Activated T-cell treated with anti-CD3 and anti-CD28 coated beads for 24 hours (primary cell): Measurements from ENCODE around the gene GHRHR.

Experiments
- DNase-seq: peaks from one replicate; pipeline ENCODE4 v3.0.0-alpha.2; 2020; ENCODE audit warnings: low read depth

GHRHR gene

DNA sequence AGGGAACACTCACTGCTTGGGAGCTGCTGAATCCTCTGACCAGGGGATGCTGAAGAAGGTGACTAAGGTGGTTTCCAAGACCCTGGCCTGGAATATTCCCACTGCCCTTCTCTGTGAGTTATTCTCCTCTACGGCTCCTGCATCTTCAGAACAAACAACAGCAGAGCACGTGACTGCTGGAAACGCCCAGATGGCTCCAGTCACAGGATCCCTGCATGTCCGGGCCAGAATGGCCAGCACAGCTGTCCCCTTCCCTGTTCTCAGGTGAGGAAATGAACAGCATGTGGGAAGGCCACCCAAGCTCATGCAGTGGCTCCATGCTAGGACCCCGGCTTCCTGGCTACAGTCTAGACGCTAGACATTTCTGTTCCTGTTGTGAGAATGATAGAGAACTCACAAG lies 43.1 kb downstream of the GHRHR start:
- DNase-seq, result no peak

DNA sequence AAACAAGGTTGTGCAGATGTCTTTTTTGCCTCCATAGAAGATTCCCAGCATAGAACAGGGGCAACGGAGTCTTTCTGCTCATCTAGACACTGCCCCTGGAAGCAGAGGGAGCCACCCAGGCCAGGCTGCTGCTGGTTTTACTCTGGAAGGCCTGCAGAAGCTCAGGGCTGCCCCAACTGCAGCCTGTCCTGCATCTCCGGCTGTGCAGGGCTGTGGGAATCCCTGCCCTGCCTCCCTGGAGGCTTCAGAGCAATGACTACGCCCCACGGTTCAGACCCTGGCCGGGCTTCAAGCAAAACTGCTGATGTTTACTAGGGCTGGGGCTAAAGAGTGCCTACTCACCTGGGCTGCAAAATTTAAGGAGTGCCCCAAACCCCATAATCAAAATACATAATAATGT lies 43.9 kb downstream of the GHRHR start:
- DNase-seq, result no peak

DNA sequence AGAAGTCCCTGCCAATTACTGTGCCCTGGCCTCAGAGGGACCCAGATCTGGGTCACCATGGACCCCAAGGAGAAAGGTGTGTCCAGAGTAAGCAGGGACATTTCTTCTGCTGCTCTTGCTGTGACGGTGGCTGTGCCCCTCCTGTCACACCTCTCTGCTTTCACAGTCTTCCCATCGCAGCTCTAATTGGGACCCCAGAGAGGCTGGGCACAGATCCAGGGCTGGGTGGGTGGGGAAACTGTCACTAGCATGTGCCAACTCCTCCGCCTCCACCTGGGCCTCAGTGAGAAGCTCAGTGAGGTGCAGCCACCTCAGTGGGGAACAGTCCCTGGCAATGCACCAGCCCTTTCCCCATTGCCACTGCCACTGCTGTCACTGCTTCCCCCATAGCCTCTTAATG lies 51.1 kb downstream of the GHRHR start:
- no peak for DNase-seq

DNA sequence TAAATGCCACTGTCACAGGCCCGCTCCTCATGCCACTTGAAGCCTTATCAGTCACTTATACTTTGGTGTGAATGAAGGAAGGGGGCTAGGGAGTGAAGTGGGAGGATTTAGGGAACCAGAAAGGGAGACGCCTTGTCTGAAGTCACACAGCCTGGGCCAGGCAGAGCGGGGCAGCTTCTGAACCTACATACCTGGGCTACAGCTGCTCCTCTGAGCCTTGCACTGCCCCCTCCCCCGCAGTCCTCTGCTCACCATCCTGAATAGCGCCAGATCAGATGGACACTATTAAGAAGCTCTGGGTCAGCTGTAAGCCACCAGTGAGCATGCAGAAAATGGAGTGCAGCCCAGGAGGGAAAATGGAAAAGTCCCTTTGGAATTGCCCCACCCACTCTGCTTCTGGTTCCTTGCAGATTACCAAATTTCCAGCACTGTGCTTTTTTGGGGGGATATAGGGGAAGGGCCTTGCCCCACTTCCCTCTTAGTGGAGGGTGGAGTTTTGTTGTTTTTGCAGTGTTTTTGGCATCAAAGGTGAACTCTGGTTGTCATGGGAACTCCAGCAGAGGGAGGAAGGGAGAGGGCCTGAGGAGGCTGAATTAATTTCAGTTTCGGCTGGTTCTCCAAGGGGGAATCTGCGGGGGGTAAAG lies 53.4 kb downstream of the GHRHR start:
- no peak for DNase-seq

DNA sequence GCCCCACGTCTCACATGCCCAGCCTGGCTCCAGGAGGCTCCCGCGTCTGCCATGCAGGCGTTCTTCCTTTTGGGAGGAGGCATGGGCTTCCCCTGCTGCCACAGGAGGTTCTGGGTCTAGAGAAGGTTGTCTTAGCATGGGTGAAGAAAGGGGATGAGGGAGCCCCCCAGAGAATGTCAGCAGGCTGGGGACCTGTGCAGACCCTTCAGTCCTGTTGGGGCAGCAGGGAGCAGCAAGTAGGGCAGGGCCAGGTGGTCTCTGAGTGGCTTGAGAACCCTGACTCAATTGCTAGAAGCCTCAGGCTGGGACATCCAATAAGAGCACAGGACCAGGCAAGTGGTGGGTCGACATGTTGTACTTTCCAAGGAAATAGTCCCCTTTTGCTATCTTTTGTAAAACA lies 54.0 kb downstream of the GHRHR start:
- no peak for DNase-seq

DNA sequence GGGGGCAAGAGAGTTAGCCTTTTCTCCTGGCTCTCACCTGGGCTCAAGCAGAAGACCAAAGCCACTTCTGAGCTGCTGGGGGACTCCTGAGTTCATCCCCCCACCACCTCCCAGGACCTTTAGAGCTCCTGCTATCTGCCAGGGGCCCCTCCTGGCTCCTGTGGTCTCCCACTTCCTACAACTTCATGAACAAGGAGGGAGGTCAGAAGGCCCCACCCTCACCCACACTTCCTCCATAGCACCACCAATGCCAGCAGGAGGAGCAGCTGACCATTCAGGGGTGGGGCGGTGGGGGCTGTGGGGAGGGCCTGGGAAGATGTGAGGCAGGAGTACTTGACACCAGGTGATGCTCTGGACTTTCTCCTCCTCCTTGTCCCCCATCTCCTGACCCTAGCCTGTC lies 55.8 kb downstream of the GHRHR start:
- no peak for DNase-seq

DNA sequence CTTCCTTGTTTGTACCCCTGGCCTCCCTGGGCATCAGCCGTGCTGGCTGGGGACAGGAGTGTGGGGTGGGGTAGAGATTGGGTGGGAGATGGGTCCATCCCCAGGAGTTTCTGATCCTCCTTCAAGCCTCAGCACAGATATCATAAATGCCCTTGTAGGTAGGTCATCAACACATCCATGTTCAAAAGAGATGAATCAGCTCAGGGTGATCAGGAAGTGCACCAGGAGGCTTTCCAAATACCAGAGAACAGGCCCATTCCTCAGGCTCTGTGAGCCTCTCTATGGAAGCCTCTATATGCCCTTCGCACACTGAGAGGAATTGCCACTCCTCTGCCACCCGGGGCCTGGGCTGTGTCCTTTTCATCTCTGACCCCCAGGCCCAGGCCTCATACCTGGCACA lies 56.4 kb downstream of the GHRHR start:
- DNase-seq, result no peak

DNA sequence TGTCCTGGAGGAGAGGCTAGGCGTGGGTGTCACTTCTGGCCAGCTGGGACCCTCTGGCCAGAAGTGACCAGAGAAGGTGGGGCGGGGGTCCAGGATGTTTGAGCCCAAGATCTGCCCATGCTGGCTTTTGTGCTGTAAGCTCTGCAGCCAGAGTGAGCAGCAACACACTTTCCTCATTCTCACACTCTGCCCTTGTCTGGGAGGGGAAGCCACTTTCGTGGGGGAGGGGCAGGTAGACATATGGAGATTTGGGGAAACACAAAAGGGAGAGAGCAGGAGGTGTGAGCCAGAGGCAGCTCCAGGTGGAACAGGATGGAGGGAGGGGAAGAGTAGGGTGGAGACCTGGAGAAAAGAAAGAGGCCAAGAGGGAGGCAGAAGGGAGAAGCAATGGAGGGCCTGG lies 56.9 kb downstream of the GHRHR start:
- DNase-seq, result no peak

DNA sequence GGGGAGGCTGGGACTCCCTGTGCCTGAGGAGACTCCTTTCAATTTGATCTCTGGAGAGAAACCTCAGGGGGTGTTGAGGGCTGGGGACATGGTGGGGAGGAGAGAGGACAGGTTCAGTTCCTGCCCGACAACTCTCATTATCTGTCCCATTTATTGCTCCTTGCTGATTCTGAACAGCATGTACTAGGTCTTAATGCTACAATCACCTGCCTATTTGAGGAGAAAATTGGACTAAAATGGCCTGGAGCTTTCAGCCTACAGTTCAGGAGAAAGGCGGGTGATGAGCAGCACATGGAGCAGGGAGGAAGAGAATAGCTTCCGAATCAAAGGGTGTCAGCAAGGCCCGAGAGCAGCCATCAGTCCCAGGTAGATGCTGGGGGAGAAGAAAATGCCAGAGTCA lies 58.4 kb downstream of the GHRHR start:
- DNase-seq, result no peak

DNA sequence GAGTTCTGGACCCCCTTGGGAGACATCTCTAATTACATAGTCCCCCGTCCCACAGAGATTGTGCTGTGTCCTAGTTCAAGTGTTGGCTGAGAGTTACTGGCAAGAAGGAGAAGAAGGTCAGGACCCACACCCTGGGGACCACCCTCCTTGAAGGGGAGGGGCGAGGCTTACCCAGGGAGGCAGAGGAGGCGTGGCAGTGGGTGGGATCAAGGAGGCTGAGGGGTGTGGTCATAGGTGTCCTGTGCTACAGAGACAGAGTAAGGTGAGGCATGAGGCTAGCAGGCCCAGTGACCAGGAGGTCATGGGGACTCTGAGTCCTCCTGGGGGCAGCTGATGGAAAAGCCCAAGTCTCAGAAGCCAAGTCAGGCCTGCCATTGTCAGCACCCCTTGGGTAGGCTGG lies 59.0 kb downstream of the GHRHR start:
- DNase-seq, result no peak

DNA sequence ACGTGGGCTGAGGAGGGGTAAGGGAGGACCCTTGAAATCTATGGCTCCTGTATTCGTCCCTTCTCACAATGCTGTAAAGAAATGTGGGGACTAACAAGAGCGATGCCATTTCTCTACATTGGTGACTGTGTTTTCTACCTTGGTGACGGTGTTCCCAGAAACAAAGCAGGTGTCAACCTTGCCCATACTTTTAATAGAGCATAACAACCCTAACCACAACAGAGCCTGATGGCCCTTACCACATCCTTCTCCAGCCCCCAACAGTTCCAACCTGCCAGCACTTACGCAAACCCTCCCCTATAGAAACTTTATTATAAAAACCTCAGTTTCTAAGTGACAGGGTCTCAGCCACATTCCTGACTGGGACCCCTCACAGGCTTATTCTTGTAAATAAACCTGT lies 60.1 kb downstream of the GHRHR start:
- DNase-seq, result no peak

DNA sequence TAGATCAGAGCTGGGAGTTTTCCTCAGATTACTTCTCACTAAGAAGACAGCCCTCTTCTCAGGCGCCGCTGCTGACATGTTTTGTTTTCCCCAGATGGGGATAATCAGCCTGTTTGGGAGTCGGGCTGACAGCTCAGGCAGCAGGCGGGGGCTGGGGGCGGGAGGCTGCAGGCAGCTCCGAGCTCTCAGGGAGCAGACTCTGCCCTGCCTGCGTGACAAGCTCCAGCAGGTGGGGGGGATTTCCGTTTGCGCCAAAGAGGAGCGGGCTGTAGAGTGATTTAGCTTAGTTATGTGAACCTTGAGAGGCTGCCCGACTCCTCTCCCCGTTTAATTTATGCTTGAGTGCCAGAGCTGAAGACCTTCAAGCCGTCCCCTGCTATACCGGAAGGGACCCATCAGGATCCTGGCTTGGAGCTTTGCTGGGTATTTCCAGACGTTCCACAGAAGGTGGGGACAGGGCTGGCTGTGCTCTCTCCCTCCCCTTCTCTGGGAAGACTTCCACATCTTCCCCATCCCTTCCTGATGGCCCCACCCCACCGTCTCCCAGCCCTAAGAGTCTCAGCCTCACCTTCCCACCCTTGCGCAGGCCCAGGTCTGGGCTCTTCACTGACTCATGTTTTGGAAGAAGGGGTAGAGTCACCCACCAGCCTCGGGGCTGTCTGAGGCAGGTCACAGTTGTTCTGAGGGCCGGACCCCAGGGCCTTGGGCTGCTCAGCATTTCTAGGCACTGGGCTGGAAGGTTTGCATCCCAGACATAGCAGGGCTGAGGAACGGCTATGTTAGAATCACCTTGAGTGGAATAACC lies 63.6 kb downstream of the GHRHR start:
- no peak for DNase-seq

DNA sequence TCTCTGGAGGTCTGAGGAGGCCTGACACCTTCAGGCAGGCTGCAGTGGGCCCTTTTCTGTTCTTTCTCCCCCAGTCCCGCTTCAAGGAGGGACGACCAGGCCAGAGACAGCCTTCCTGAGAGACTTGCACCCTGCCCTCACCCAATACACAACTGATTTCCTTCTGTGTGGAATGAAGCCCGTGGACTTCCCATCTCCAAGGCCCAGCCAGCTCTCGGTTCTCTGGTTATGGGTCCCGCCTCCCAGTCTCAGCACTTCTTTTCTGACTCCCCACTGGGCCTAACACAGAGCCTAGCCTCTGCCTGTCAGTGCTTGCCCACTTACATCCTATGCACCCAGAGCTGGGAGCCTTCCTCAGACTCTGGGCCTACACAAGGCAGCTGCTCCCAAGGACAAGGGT lies 64.3 kb downstream of the GHRHR start:
- DNase-seq, result no peak

DNA sequence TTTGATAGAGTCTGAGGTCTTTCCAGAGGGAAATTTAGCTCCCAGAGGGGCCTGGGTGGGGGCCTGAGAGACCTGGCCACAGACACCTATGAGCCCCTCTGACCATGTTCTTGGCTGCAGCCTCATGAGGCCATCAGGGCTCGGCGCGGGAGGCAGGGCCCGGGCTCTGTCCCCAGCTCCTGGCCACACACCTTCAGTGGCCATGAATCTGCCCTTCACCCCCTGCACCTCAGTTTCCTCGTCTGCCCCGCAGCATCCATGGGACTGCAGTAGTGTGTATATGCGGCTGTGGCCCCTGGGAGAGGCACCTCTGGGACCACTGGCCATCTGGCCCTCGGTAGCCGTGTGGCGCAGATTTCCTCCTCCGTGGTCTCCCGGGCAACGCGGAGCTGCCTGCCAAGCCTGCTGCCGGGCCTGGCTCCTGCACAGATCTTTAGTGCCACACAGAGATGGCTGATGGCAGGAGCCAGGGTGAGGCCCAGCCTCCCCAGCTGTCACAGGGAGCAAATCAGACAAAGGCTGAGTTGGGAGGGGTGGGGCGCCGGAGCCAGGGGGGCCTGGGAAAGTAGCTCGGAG lies 64.8 kb downstream of the GHRHR start:
- no peak for DNase-seq
